ENCODE results near the gene ABHD8.

- TF ChIP-seq CTCF (IDR thresholded peaks at IDR 0.05) (no peak), POLR2A (IDR thresholded peaks at IDR 0.05) (no peak)
Measured at GRCh38 chr19:17337675-17338432, 34.6 kb upstream of the ABHD8 start.

All from heart left ventricle (tissue), 13 donors.